Chondrocyte (in vitro differentiated cells): ENCODE results near the gene MMP27. TPM values are rescaled to one million over a fixed set of nuclear protein-coding genes. Genes with fewer than 3 reads are reported as not detected.
"Not testable (repeated sequence)": the region's sequence is repeated elsewhere in the genome, so short reads cannot be mapped to it uniquely, and the experiment has no call there.

Experiments
- DNase-seq: peaks from one replicate; pipeline ENCODE4 v3.0.0; 2021; ENCODE audit warnings: mixed read lengths, low spot score
- H3K27ac Mint-ChIP-seq: one replicate; pipeline ENCODE4 v1.8.0; 2021; ENCODE audit warnings: mild to moderate bottlenecking, moderate library complexity, mixed read lengths; ENCODE audit not compliant: unreplicated experiment
- H3K27me3 Mint-ChIP-seq: 2 replicates; pipeline ENCODE4 v1.8.0; 2021; ENCODE audit warnings: low read depth, mixed read lengths
- H3K36me3 Mint-ChIP-seq: 2 replicates; pipeline ENCODE4 v1.8.0; 2021; ENCODE audit warnings: low read depth, mixed read lengths
- H3K4me1 Mint-ChIP-seq: 2 replicates; pipeline ENCODE4 v1.8.0; 2021; ENCODE audit warnings: low read depth, mild to moderate bottlenecking, mixed read lengths
- H3K4me3 Mint-ChIP-seq: one replicate; pipeline ENCODE4 v1.8.0; 2021; ENCODE audit warnings: mild to moderate bottlenecking, moderate library complexity, mixed read lengths; ENCODE audit not compliant: unreplicated experiment
- H3K9me3 Mint-ChIP-seq: 2 replicates; pipeline ENCODE4 v1.8.0; 2021; ENCODE audit warnings: low read depth, mixed read lengths
- CTCF ChIP-seq: fragments of 200-600 bp; sonication (generic); IDR thresholded peaks from 2 replicates; pipeline ENCODE4 v1.5.0; 2021; ENCODE audit warnings: antibody characterized with exemption, mild to moderate bottlenecking, moderate library complexity
- total RNA-seq: library from RNA; stranded (reverse); gene quantifications from 3 replicates; pipeline ENCODE4 v1.2.1, GENCODE V29; 2021

The MMP27 gene
- total RNA-seq, 1 donor from 2014 or later, result not detected

GRCh38 chr11:102734650-102735049 is 29.1 kb upstream of the MMP27 start:
- DNase-seq, result no peak
- peaks cover 15% of the 10 kb centered on the region for H3K9me3 Mint-ChIP-seq
- TF ChIP-seq CTCF, result no peak
- no peak overlapping the region for H3K4me3 Mint-ChIP-seq
- no peaks in the 10 kb centered on the region for H3K27me3 Mint-ChIP-seq
- no peak overlapping the region for H3K27ac Mint-ChIP-seq
- H3K4me1 Mint-ChIP-seq, result no peaks in the 10 kb centered on the region
- H3K36me3 Mint-ChIP-seq, result peaks cover 4% of the 10 kb centered on the region

DNA sequence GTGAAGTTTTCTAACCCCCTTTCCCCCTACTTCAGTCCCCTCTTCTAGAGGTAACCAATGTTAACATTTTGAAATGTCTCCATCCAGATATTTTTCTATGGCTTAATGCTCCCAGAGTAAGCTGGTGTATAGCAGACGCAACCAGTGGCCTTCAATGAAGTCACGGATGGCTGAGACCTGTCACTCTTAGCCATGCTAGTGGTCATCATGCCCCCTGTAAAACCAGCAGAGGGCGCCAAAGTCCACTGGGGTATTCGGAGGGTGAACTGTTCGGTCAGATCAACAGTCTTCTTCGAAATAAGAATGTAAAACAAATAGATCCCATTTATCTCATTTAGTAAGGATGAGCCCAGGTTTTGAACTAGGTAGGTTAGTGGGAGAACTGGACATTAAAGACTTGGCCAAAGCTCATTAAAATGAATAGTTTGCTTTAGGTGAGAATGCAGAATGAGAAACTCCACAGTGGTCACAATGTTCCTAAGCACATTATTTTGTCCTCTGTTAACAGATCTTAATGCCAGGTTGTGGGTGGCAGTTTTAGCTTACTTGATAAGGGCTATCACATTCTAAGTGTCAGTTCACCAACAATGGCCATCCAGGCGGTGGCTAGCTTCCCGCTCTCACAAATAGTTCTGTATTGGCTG is 27.8 kb upstream of the MMP27 start:
- Mint-ChIP-seq H3K36me3 (peaks cover 3% of the 10 kb centered on the region), H3K4me3 (no peak overlapping the region), H3K4me1 (no peaks in the 10 kb centered on the region), H3K27ac (no peak overlapping the region), H3K27me3 (no peaks in the 10 kb centered on the region), H3K9me3 (peaks cover 4% of the 10 kb centered on the region)
- TF ChIP-seq CTCF, result peak; percentile 87
- no peak for DNase-seq

- not testable (repeated sequence) for H3K4me1 Mint-ChIP-seq
These were observed 25.4 kb upstream of the MMP27 start for GRCh38 chr11:102730944-102731343.

DNA sequence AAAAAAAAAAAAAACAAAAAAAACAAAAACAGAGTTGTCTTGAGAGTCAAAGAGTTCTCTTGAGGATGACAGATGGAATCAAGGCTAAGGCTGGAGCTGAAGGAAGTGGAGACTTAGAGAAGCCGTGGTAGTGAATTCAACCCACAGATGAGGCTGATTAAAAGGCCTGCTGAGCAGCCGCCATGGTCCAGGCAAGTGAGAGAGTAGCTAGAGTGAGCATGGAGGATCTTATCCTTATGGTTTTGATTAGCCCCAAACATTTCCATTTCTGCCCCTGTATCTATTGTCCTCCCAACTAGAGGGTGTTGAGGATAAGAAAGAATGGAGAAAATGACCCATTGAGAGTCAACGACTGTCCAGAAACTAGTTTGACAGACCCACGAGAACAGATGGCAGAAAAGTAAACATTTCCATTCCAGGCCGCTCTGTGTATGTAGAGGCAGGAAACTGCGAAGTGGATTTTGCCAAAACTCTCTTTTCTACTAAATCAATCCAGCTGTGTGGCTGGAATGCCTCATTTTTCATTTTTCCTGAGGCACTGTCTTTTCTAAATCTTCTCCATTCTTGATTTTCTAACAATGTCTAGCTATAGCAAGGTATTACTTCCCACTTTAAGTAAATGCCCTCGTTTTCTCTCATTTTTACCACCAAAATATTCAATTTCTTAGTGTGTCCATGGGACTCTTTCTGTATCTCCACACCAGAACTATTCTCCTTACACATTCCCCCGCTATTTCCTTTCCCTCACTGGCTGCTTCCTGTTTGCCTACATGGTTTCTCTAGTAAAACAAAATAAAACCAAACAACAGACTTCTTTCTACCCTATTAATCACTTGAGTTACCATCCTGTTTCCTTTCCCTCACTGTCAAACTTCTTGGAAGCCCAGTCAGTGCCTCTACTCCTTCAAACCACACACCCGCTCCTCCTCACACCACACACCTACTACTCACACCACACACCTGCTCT is 24.6 kb upstream of the MMP27 start:
- H3K36me3 Mint-ChIP-seq, result no peaks in the 10 kb centered on the region
- no peak for DNase-seq
- no peak for TF ChIP-seq CTCF
- no peaks in the 10 kb centered on the region for H3K27me3 Mint-ChIP-seq
- no peak overlapping the region for H3K27ac Mint-ChIP-seq
- H3K9me3 Mint-ChIP-seq, result no peaks in the 10 kb centered on the region
- peaks cover 13% of the 10 kb centered on the region for H3K4me1 Mint-ChIP-seq
- no peak overlapping the region for H3K4me3 Mint-ChIP-seq

More at GRCh38 chr11:102730944-102731343, 25.4 kb upstream of the MMP27 start:
- not testable (repeated sequence) for H3K27me3 Mint-ChIP-seq, H3K4me3 Mint-ChIP-seq, H3K9me3 Mint-ChIP-seq, DNase-seq, H3K27ac Mint-ChIP-seq, H3K36me3 Mint-ChIP-seq

GRCh38 chr11:102727890-102728289 is 22.3 kb upstream of the MMP27 start:
- no peak for DNase-seq
- no peak overlapping the region for H3K4me3 Mint-ChIP-seq
- no peak overlapping the region for H3K27ac Mint-ChIP-seq
- no peaks in the 10 kb centered on the region for H3K36me3 Mint-ChIP-seq
- no peaks in the 10 kb centered on the region for H3K27me3 Mint-ChIP-seq
- H3K9me3 Mint-ChIP-seq, result peaks cover 4% of the 10 kb centered on the region
- no peak for TF ChIP-seq CTCF
- H3K4me1 Mint-ChIP-seq, result peaks cover 17% of the 10 kb centered on the region
